Activated gamma-delta T cell (primary cell): ENCODE data around the gene NKX6-2.
"Not testable (repeated sequence)": the region's sequence is repeated elsewhere in the genome, so short reads cannot be mapped to it uniquely, and the experiment has no call there.

Experiments
- DNase-seq: peaks from one replicate; lab custom pipeline; 2025; lab: John Stamatoyannopoulos, UW

The NKX6-2 gene

DNA sequence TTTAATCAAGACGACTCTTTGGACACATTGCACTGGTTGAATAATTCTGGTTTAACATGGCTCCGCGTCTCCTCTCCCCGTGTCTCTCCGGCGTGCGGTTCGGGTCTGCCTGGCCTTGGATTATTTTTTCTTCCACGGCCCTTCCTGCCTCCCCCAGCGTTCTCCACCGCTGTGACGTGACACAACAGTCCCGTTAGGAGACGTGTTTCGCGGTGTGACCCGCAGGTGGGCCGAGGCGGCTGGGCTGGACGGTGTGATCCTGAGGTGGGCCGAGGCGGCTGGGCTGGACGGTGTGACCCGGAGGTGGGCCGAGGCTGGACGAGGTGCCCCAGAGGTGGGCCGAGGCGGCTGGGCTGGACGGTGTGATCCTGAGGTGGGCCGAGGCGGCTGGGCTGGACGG, 12.0 kb upstream of the NKX6-2 start:
- DNase-seq = not testable (repeated sequence)

DNA sequence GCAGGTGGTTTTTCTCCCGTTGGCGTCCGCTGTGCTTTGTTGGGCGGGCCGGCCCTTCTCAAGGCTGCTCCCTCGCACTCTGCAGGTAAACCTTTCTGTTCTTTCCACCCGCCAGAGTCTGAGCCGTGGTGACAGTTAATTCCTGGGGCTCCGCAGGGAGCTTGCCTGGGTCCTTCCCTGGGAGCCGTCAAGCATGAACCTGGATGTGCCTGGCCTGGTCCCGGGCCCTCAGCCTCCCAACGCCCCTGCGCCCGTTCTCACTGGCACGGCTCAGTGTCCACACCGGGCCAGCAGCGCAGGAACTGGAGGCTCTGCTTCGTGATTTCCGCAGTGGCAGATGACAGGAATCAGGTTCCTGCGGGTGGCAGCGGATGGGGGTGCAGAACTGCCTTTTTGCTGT, 10.9 kb upstream of the NKX6-2 start:
- no peak for DNase-seq

DNA sequence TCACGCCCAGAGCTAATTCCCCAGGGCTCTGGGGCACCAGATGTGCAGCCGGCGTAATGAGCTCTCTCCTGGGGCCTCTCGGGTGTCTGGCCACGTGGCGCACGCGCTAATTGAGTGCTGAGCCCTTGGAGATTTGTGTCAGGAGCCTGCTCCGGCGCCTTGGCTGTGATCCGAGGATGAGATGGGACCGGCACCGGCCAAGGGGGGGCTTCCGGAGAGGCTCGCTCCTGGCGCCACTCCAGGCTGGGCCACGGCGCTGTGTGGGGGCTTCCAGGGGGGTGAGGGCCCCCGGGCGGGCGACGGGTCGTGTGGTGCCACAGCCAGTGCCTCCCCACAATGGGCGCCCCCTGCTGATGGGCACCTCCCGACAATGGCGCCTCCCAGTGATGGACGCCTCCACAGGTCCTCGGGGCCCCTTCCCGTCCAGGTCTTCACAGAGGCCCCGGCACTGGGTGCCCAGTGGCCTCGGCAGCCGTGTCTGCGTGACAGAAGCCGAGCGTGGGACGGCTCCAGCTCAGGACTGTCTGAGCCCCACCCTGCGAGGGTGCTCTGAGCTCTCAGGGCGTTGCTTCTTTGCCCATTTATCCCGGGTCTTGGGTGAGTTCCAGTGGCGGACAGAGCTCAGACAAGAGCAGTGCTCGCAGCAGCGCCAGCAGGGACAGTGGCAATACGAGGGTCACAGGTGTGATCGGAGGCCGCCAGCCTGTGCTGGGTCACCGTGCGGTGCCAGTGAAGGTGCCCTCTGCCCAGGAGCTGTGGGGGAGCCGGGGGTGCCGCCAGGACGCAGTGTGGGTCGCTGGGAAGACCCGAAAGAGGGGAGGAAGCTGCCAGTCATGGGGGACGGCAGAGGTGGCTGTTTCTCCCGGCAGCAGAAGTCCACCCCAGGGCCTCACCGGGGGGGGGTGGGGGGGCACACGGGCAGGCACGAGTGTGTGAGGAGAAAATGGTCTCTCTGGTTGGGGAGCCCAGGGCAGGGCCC, 8.2 kb upstream of the NKX6-2 start:
- no peak for DNase-seq

DNA sequence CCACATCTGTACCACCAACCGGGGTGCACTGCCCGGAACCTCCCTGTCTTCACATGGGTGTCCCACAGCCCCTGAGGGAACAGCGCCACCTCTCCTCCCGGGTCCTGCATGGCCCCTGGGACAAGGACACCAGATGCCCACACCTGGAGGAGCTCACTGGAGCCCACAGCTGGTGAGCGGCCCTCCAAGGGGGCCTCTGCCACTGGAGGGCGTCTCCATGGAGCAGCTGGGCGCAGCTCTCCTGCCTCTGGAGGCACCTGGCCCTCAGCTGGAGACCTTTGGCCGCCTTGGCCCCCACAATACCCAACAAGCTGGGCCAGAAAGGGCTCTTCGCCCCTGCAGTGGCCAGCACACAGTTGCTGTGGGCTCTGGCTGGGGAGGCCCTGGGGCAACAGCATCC, 7.3 kb upstream of the NKX6-2 start:
- DNase-seq = no peak

DNA sequence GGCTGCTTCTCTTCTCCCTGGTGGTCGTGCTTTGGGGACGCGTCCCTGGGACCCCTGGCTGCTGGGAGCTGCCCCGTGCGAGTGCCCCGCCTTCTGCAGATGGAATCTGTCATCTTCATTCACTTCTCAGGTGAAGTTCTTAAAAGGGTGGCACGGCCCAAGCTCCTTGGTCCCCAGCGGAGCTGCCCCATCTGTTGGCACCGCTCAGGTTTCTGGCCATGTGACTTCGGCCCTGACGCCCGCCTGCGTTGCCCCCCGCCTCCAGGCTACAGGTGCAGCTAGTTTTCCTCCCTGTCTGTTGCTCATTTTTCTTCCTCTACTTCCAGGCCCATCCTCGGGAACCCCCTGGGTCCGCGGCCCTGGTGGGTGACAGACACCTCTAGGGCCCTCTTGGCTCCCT, 6.8 kb upstream of the NKX6-2 start:
- DNase-seq = no peak

DNA sequence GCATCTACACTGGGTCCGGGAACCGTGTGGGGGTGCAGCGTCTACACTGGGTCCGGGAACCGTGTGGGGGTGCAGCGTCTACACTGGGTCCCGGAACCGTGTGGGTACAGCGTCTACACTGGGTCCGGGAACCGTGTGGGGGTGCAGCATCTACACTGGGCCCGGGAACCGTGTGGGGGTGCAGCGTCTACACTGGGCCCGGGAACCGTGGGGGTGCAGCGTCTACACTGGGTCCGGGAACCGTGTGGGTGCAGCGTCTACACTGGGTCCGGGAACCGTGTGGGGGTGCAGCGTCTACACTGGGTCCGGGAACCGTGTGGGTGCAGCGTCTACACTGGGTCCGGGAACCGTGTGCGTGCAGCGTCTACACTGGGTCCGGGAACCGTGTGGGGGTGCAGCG, 6.2 kb upstream of the NKX6-2 start:
- DNase-seq = not testable (repeated sequence)

DNA sequence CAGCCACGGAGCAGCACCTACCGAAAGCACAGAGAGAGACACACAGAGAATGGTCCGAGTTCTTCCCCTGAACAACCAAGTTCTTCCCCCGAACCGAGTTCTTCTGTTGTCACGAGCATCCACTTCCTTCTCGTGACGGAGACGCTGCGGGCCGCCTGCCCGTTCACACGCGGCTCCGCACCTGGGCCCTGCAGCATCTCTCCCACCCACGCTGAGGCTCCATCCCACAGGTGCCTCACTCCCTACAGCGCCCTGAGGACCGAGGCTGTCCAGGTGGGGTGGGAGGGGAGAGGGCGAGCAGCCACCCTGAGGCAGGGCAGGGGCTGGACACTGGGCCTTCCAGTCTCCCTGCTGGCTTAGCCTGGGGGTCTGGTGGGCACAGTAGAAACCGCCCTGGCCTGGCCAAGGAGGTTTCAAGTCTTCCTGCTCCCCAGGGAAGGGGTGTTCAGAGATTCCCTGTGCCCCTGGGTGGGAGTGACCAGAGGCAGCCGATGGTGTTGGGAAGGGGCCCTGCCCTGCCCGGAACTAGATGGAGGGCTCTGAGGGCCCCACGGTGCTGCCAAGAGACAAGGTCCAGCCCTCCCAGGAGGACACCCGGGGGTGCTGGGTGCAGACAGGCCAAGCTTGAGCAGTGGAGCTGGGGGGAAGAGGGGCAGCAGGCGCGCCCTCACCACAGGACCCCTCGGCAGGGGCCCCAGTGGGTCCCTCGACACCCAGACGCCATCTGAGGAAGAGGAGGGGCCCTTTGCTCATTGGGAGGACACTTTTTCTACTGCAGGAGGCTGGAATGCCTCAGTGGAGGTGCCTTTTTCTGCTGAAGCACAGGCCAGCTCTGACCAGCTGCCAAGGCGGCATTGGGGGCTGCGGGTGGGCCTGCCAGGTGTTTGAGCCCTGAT, 5.2 kb upstream of the NKX6-2 start:
- no peak for DNase-seq

DNA sequence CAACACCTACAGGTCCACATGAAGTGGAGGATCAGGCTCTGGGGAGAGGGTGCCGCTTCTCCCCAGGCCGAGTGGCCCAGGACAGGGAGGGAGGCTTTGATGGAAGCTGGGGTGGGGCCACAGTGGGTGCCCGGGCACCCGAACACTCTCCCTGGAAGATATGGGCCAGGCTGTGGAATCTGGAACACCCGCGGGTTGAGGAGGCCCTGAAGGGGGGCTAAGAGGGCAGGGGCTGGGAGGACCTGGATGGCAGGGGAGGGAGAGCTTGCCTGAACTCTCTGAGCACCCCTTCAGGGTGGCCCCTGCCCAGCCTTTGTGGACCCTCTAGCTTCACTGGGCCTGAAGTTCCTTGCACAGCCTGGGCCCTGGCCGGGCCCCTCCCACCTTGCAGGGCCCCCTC, 4.5 kb upstream of the NKX6-2 start:
- no peak for DNase-seq

DNA sequence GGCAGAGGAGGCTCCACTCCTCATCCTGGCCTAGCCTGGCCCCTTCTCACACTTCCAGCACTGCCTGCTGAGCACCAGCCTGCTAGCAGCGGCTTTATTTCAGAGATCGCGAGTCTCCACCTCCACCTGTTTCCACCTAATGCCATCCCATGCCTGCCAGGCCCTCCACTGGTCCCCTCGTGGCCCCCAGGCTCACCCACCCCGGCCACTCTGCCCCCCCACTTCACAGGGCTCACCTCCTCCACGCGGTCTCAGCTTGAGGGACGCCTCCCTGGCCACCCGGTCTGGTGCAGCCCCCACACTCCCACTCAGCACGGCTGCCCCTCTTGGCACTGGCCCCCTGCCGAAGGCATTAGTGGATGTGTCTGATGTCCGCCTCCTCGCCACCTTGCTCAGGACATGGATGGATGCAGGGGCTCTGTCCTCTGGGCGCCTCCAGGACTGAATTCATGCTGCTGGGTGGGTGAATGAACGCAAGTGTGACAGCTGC, 3.8 kb upstream of the NKX6-2 start:
- DNase-seq = no peak

DNA sequence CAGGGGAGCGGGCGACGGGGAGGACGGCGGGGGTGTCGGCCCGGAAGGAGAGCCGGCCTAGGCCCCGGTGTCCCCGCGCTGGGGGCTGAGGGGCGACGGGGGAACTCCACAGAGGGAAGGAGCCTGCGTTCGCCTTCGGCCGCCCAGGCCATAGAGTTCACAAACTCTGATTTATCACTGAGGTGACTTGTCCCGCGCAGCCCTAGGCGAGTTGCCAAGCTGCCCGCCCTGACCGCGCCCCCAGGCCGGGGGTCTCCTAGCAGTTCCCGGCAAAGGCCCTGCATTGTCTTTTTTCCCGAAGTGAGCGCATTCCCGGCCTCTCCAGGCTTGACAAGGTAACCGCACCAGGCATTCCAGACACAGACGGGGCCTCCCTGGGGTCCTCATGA, 2.9 kb upstream of the NKX6-2 start:
- no peak for DNase-seq

DNA sequence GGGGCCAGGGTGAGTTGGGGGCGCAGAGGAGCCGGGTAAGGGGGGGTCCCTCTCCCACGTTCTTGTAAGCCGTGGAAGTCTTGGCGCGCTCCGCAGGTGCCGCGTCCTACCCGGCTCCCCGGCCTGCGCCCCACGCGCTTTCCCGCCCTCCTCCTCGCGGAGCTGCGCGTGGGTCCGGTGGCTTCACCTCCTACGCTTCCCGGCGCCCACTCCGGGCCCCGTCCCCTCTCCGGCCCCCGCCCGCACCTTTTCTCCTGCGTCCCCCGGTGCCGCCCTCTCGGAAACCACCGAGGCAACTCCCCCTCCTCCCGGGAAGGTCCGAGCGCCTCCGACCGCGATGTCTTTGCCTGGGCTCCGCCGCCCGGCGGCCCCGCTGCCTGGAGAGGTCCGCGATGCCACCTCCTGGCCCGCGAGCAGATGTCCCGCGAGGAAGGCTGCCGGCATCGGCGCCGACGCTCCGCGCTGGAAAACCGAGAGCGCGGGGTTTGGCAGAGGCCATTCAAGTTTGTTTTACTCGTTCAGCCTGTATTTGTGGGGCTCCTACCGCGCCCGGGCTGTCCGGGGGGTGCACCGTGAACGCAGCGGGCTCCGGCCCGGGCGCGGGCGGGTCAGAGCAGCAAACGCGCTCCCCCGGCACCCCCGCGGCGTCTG, 2.4 kb upstream of the NKX6-2 start:
- no peak for DNase-seq

DNA sequence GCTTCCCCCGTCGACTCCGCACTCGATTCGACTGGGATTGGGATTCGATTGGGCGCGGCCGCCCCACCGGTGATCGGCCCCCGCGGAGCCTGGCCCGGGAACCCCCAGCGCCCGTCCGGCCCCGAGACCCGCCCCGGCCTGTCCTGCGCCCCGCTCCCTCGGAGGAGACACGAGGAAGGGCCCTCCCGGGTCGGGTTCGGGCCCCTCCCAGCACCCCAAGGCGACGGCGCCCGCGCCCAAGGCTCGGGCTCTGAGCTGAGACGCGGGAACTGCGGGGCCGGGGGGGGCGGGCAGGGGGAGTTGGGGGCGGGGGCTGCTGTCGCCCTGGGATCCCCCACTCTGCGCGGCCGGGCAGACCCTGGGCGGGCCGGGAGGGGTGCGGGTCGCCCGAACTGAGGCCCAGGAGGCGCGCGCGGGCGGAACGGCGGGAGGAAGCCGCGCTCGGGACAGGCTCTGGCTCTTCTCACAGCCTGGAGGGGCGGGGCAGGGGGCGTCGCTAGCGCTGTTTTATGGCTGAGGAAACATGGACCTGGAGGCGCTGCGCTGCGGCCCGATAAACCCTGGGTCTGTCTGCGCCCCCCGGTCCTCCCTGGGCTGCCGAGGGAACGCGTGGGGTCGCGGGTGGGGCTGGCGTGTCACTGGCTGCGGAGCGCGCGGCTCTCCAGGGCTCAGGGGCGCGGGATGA, 1.7 kb upstream of the NKX6-2 start:
- DNase-seq = no peak

DNA sequence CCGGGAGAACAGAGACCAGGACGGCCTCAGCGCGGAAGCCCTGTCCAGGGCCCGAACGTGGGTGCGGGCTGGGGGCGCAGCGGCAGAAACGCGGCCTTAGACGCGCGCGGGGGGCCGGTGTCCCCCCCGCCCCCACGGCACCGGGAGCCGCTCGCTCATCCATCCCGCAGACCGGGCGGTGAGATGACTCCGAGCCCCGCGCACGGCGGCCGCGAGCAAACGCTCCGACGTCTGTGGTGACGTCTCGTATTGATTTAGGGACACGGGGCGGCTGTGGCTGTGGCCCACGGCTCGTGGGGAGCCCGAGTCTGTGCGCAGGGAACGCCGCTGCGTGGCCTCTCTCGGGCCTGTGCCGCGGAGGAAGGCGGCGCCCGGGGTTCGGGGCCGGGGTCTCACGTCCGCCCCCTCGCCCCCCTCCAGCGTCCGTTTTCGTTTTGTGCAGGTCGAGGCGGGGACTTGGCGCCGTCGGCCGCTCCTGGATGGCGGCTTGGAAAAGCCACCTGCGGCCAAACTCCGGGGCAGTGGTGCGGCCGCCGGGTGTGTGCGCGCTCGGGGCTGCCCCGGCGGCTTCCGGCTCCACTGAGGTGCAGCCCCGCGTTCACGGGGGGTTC, 1.0 kb upstream of the NKX6-2 start:
- no peak for DNase-seq

DNA sequence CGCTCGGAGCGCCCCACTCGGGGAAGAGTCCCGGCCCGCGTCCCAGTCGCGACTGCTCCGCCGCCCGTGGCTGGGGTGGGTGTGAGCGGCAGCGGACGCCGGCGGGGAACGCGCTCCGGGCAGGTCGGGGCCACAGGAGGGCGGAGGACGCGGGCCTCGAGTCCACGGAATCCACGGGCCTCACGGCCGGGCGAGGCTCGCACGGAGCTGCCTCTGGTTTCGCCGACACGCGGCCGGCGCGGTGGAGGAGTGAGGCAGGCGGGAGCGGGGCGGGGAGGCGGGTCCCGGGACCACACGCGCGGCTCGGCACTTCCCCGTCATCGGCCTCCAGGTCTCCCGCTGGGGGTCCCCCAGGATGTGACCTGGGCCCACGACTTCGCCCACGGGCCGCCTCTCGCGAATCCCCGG, 533 bp upstream of the NKX6-2 start:
- DNase-seq = no peak

DNA sequence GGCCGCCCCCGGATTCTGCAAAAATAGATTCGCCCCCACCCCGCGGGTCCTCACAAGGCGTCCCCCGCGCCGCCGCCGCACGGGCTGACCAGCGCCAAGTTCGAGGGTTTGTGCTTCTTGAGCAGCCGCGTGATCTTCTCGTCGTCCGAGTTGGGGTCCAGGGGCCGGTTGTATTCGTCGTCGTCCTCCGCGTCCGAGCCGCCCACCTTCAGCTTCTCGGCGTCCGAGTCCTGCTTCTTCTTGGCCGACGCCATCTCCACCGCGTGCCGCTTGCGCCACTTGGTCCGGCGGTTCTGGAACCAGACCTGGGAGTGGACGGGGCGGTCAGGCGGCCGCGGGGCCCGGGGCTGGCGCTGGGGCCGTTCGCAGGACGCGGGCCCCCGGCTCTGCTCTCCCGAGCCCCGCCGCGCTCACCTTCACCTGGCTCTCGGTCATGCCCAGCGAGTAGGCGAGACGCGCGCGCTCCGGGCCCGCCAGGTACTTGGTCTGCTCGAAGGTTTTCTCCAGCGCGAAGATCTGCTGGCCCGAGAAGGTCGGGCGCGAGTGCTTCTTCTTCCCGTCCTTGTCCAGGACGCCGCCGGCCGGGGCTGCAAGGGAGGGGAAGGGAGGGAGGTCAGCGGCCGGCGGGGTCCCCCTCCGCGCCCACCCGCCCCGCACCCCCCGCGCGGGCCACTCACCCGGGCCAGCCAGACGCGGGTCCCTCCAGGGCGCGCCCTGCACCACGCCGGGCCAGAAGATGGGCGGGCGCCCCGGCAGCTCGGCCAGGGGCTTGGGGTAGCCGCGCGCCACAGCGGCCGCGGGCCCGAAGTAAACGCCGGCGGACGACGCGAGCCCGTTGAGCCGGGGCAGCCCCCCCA, 853 bp downstream of the NKX6-2 start:
- no peak for DNase-seq

DNA sequence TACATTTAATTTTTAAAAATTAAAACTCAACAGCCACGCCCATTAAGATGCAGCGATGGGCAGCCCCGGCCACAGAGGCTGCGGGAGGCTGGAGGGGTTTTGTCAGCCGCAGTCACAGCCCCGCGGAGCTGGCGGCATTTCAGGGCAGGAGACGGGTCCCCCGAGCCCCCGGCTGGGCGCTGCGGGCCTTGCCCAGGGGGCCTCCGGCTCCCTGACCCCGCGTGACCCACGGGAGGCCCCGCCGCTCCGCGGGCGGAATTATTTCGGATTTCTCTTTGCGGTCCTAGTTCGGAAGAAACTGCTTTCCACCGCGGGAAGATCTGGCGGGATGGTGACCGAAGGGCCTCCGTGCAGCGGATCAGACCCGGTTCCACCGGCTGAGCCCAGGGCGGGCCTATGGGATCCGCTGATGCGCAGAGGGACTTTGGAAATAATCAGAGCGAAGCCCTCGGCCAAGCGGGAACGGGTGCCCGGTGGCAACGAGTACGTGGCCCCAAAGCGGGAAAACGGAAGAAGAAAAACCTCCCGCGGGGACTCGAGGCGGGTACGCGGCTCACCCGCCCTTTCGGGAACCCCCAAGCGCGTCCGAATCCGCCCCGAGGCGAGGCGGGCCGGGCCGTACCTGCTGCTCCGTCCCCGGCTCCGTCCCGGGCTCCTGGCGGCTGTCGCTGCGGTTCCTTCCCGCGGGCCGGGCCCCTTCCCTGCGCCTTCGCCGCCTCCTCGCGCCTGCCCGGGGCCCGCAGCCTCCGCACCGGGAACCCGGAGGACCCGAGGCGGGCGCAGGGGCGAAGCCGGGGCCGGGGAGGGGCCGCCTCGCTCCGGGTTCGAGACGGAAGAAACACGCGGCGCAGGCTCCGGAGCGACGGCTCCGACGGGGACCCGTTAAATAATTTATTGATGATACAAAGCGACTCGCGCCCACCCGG, 1.7 kb downstream of the NKX6-2 start:
- DNase-seq = no peak

DNA sequence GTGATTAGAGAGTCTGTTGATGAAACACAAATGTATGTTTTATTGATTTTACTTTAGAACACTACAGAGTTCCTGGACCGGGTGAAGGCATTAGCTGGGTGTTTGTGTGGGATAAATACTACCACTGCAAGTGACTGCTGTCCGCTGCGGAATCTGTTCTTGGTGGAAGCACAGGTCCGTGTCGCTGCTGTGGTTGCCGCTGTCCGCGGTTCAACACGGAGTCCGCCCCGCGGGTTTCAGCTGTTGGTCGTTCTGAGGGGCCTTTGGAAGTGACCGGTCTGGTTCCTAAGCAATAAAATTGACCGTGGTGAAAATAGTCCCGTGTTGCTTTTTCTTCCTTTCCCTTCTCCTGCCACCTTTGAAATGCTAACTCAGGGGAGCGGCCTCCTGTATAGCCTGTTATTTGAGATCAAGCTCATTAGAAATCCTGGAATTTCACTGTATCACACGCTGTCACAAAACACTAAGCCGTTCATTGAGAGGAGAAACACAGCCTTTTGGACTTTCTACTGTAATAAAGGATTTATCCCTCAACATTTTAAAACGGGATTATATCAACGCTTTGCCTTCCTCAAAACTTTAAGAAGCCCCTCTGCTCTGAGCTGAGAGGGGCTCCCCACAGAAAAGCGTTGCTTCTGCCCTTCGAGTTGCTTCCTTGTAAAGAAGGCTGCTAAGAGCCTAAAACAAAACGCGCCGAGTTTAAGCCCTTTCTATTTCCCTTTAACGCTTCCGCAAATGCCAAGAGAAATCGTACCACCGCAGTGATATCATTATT, 2.6 kb downstream of the NKX6-2 start:
- no peak for DNase-seq

DNA sequence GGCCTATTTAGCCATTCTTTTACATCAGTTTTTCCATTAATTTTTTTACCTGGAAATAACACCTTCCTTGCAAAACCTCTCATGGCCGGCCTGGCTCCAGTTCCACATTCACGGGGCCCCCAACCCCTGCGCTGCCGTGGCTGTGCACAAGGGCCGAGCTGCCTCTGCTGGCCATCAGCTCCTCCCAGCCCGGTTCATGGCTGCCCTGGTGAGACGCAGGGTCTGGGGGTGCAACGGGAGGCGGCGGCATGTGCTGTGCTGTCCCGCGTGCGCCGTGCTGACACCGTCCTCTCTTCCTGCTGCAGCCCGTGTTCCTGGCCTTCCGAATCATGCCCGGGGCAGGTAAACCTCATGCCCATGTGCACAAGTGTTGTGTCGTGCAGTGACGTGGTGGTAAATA, 4.4 kb downstream of the NKX6-2 start:
- no peak for DNase-seq
